NK-92 (cell line): ENCODE measurements around the gene JARID2.

Experiments used
- DNase-seq: peaks from one replicate; lab custom pipeline; 2025; ENCODE audit not compliant: unreplicated experiment; lab: John Stamatoyannopoulos, UW

The JARID2 gene

GRCh38 chr6:15350386-15351083 is 104.7 kb downstream of the JARID2 start:
- no peak for DNase-seq

- no peak for DNase-seq
These were observed 105.8 kb downstream of the JARID2 start for GRCh38 chr6:15351631-15352030.

- no peak for DNase-seq
These were observed 106.4 kb downstream of the JARID2 start for GRCh38 chr6:15352220-15352619.

- DNase-seq: no peak
These were observed 107.0 kb downstream of the JARID2 start for GRCh38 chr6:15352845-15353244.

GRCh38 chr6:15355683-15356099 is 109.8 kb downstream of the JARID2 start:
- DNase-seq: no peak

GRCh38 chr6:15356179-15356578 is 110.3 kb downstream of the JARID2 start:
- no peak for DNase-seq

- DNase-seq: no peak
These were observed 111.1 kb downstream of the JARID2 start for GRCh38 chr6:15356937-15357336.

- DNase-seq: no peak
These were observed 111.9 kb downstream of the JARID2 start for GRCh38 chr6:15357782-15358181.

GRCh38 chr6:15358579-15359327 is 112.9 kb downstream of the JARID2 start:
- DNase-seq: no peak

GRCh38 chr6:15359335-15359862 is 113.5 kb downstream of the JARID2 start:
- no peak for DNase-seq

- DNase-seq: no peak
These were observed 114.4 kb downstream of the JARID2 start for GRCh38 chr6:15360300-15360699.

- DNase-seq: no peak
These were observed 115.3 kb downstream of the JARID2 start for GRCh38 chr6:15361197-15361596.

GRCh38 chr6:15362274-15363160 is 116.6 kb downstream of the JARID2 start:
- no peak for DNase-seq

- no peak for DNase-seq
These were observed 117.3 kb downstream of the JARID2 start for GRCh38 chr6:15363164-15363522.

- no peak for DNase-seq
These were observed 117.9 kb downstream of the JARID2 start for GRCh38 chr6:15363523-15364400.

GRCh38 chr6:15364401-15365037 is 118.7 kb downstream of the JARID2 start:
- DNase-seq: no peak

- DNase-seq: no peak
These were observed 119.4 kb downstream of the JARID2 start for GRCh38 chr6:15365273-15365687.

GRCh38 chr6:15366003-15366535 is 120.2 kb downstream of the JARID2 start:
- DNase-seq: no peak

- DNase-seq: no peak
These were observed 121.0 kb downstream of the JARID2 start for GRCh38 chr6:15366879-15367278.

- DNase-seq: no peak
These were observed 122.3 kb downstream of the JARID2 start for GRCh38 chr6:15368186-15368585.
